Thyroid gland (tissue), 4 donors: ENCODE data around the gene STEAP1. TPM values are rescaled to one million over a fixed set of nuclear protein-coding genes. Genes with fewer than 3 reads are reported as not detected.
"Not testable (repeated sequence)": the region's sequence is repeated elsewhere in the genome, so short reads cannot be mapped to it uniquely, and the experiment has no call there.

Experiments
- DNase-seq, 2 donors: peaks; one replicate each; pipeline ENCODE4 v3.0.0-alpha.2; 2019
- H3K27ac ChIP-seq, 3 donors: fragments of 200-600 bp; sonication (generic); 1 replicate in 2 of 3; 2 replicates in 1 of 3; pipeline ENCODE4 v1.5.1; 2016 to 2019; ENCODE audit warnings: mild to moderate bottlenecking in 1 of 3, moderate library complexity in 1 of 3
- H3K27me3 ChIP-seq: fragments of 200-600 bp; sonication (generic); one replicate; pipeline ENCODE4 v1.5.1; 2019
- H3K36me3 ChIP-seq, 2 donors: fragments of 200-600 bp; sonication (generic); one replicate each; pipeline ENCODE4 v1.5.1; 2016 to 2019
- H3K4me1 ChIP-seq, 2 donors: fragments of 200-600 bp; sonication (generic); one replicate each; pipeline ENCODE4 v1.5.1; 2017 to 2019
- H3K4me3 ChIP-seq, 3 donors: fragments of 200-600 bp; sonication (generic); replicated peaks in 1 of 3; 1 replicate in 2 of 3; 2 replicates in 1 of 3; pipeline ENCODE4 v1.5.1; 2016; ENCODE audit warnings: mild to moderate bottlenecking in 1 of 3
- H3K9me3 ChIP-seq: fragments of 200-600 bp; sonication (generic); one replicate; pipeline ENCODE4 v1.5.1; 2017
- CTCF ChIP-seq, 6 experiments: fragments of 200-600 bp in 3 of 6; fragments of 450-650 bp in 3 of 6; sonication (generic) in 3 of 6; IDR thresholded peaks; one replicate each; pipeline ENCODE4 v1.5.1; 2016 to 2019; ENCODE audit warnings: antibody characterized with exemption in 6 of 6, mild to moderate bottlenecking in 2 of 6, inconsistent platforms in 1 of 6, moderate library complexity in 1 of 6
- POLR2A ChIP-seq, 2 donors: fragments of 450-650 bp; IDR thresholded peaks; one replicate each; pipeline ENCODE4 v1.6.1; 2017; ENCODE audit warnings: antibody characterized with exemption in 2 of 2, mild to moderate bottlenecking in 2 of 2, moderate library complexity in 1 of 2
- WGBS, 2 donors: methylation state at CpG; one replicate each; pipeline ENCODE4 v1.1.5; 2017; 5-methylcytosine and 5-hydroxymethylcytosine counted together
- intact Hi-C: fragments of 100-400 bp; cut with DNase I; formaldehyde crosslinking; loops from one replicate; pipeline ENCODE4 v1.15.1; 2023
- total RNA-seq, 4 donors: library from RNA; depleted of rRNA; stranded (reverse); fragments of >200 nt; gene quantifications; one replicate each; pipeline ENCODE4 v1.2.3, GENCODE V29; 2016

The STEAP1 gene
- total RNA-seq, 4 donors from 2014 or later, result 1.4 to 27.5 (median 7.3) TPM

- TF ChIP-seq CTCF (IDR thresholded peaks at IDR 0.05), result peak in 2 of 6 experiments; percentile 24 to 41
- H3K9me3 ChIP-seq, H3K4me1 ChIP-seq, H3K27me3 ChIP-seq, H3K4me3 ChIP-seq, intact Hi-C loops, H3K36me3 ChIP-seq, H3K27ac ChIP-seq: not testable (repeated sequence)
- peak in 1 of 2 donors; percentile 13 for DNase-seq
Observed at GRCh38 chr7:90149428-90149827, 4.8 kb upstream of the STEAP1 start.

- H3K9me3 ChIP-seq, H3K27ac ChIP-seq, DNase-seq, H3K4me3 ChIP-seq, H3K4me1 ChIP-seq, intact Hi-C loops, H3K27me3 ChIP-seq, H3K36me3 ChIP-seq: not testable (repeated sequence)
- WGBS, 2 donors, result 65 to 75% methylated on average over 3 of the region's 3 CpGs
Observed at GRCh38 chr7:90151884-90152283, 2.4 kb upstream of the STEAP1 start.

- H3K36me3 ChIP-seq, intact Hi-C loops, H3K27ac ChIP-seq, H3K4me1 ChIP-seq, H3K9me3 ChIP-seq, DNase-seq, H3K4me3 ChIP-seq, H3K27me3 ChIP-seq: not testable (repeated sequence)
- 35 to 36% methylated on average over 9 of the region's 9 CpGs for WGBS, 2 donors
- TF ChIP-seq CTCF (IDR thresholded peaks at IDR 0.05), result peak; percentile 38 to 71 (median 54)
Observed at GRCh38 chr7:90152642-90153253, 1.5 kb upstream of the STEAP1 start.

GRCh38 chr7:90155206-90155605, 937 bp downstream of the STEAP1 start:
- no peaks in the 10 kb centered on the region for H3K4me1 ChIP-seq
- H3K27ac ChIP-seq, result no peak overlapping the region
- no peak overlapping the region for H3K4me3 ChIP-seq
- no peaks in the 10 kb centered on the region for H3K9me3 ChIP-seq
- H3K27me3 ChIP-seq, result no peaks in the 10 kb centered on the region
- intact Hi-C loops, result no loop called here
- DNase-seq, result no peak
- no peaks in the 10 kb centered on the region for H3K36me3 ChIP-seq
- TF ChIP-seq POLR2A (IDR thresholded peaks at IDR 0.05) (no peak), CTCF (IDR thresholded peaks at IDR 0.05) (no peak)
- 81 to 83% methylated on average over 4 of the region's 4 CpGs for WGBS, 2 donors

GRCh38 chr7:90157331-90157730, 3.1 kb downstream of the STEAP1 start:
- H3K9me3 ChIP-seq, H3K27ac ChIP-seq, H3K4me3 ChIP-seq, H3K4me1 ChIP-seq, intact Hi-C loops, H3K36me3 ChIP-seq, DNase-seq, H3K27me3 ChIP-seq: not testable (repeated sequence)
- 83 to 90% methylated on average over 2 of the region's 2 CpGs for whole genome bisulfite sequencing, 2 donors

GRCh38 chr7:90157761-90158350, 3.6 kb downstream of the STEAP1 start:
- 86 to 87% methylated on average over 4 of the region's 4 CpGs for WGBS, 2 donors
- intact Hi-C loops, H3K4me1 ChIP-seq, H3K27ac ChIP-seq, H3K27me3 ChIP-seq, H3K36me3 ChIP-seq, H3K9me3 ChIP-seq, DNase-seq, H3K4me3 ChIP-seq: not testable (repeated sequence)
